PC-9 (cell line): Measurements from ENCODE around the gene UBTF. TPM values are rescaled to one million over a fixed set of nuclear protein-coding genes. Genes with fewer than 3 reads are reported as not detected.

Experiments
- BruUV-seq: library from RNA; stranded (reverse); fragments of 400-500 nt; replicated peaks from 2 replicates; lab custom pipeline; 2021; lab: Mats Ljungman, UMichigan
- CTCF ChIA-PET: fragments of 300-600 bp; sonication (Branson Sonifier 250); formaldehyde crosslinking; loops from one replicate; lab custom pipeline; 2022; ENCODE audit warnings: antibody characterized with exemption; lab: Charles Lee
- POLR2A ChIA-PET: fragments of 300-600 bp; sonication (Branson Sonifier 250); formaldehyde crosslinking; loops from one replicate; lab custom pipeline; 2022; ENCODE audit warnings: antibody characterized with exemption; ENCODE audit not compliant: unreplicated experiment; lab: Charles Lee
- DNase-seq, 2 experiments: peaks; one replicate each; pipeline versions ENCODE4 v3.0.0 to v3.0.0-alpha.2; 2015 to 2022; ENCODE audit warnings: mixed read lengths in 1 of 2
- H2AFZ ChIP-seq: fragments of 200-600 bp; sonication (generic); 2 replicates; pipeline ENCODE4 v1.8.1; 2017; ENCODE audit warnings: antibody characterized with exemption
- H3F3A ChIP-seq: fragments of 200-600 bp; sonication (generic); 2 replicates; pipeline ENCODE4 v1.8.1; 2017; ENCODE audit warnings: antibody characterized with exemption, mild to moderate bottlenecking, low read depth; ENCODE audit not compliant: insufficient read depth
- H3K27ac ChIP-seq: fragments of 200-600 bp; sonication (generic); 2 replicates; pipeline ENCODE4 v1.6.1; 2016; ENCODE audit warnings: mixed run types
- H3K27me3 ChIP-seq: fragments of 200-600 bp; sonication (generic); 2 replicates; pipeline ENCODE4 v1.6.1; 2016; ENCODE audit warnings: low read depth, mixed run types; ENCODE audit not compliant: insufficient read depth
- H3K36me3 ChIP-seq: fragments of 200-600 bp; sonication (generic); 2 replicates; pipeline ENCODE4 v1.6.1; 2016; ENCODE audit warnings: low read depth, mixed run types
- H3K4me1 ChIP-seq: fragments of 200-600 bp; sonication (generic); replicated peaks from 2 replicates; pipeline ENCODE4 v1.6.1; 2016; ENCODE audit warnings: mixed run types; ENCODE audit not compliant: insufficient read depth
- H3K4me2 ChIP-seq: fragments of 200-600 bp; sonication (generic); 2 replicates; pipeline ENCODE4 v1.6.1; 2017; ENCODE audit warnings: mixed run types
- H3K4me3 ChIP-seq: fragments of 200-600 bp; sonication (generic); 2 replicates; pipeline ENCODE4 v1.6.1; 2016; ENCODE audit warnings: mixed run types
- H3K79me2 ChIP-seq: fragments of 200-600 bp; sonication (generic); 2 replicates; pipeline ENCODE4 v1.6.1; 2017; ENCODE audit warnings: low read depth, mixed run types
- H3K9me2 ChIP-seq: fragments of 200-600 bp; sonication (generic); 2 replicates; pipeline ENCODE4 v1.8.1; 2017; ENCODE audit warnings: mild to moderate bottlenecking; ENCODE audit not compliant: insufficient read depth
- H3K9me3 ChIP-seq: fragments of 200-600 bp; sonication (generic); 2 replicates; pipeline ENCODE4 v1.8.1; 2016; ENCODE audit warnings: low read depth; ENCODE audit not compliant: insufficient read depth
- H4K20me1 ChIP-seq: fragments of 200-600 bp; sonication (generic); 2 replicates; pipeline ENCODE4 v1.8.1; 2017; ENCODE audit not compliant: insufficient read depth
- CTCF ChIP-seq: fragments of 200-600 bp; sonication (generic); conservative IDR thresholded peaks from 2 replicates; pipeline ENCODE4 v1.6.1; 2017; ENCODE audit warnings: mixed run types, antibody characterized with exemption, mild to moderate bottlenecking, moderate library complexity
- EZH2 ChIP-seq: fragments of 200-600 bp; sonication (generic); IDR thresholded peaks from 2 replicates; pipeline ENCODE4 v1.8.0; 2017; ENCODE audit warnings: antibody characterized with exemption, low read depth
- intact Hi-C: fragments of 100-400 bp; cut with micrococcal nuclease; formaldehyde crosslinking; loops from one replicate; pipeline ENCODE4 v1.10.0; 2022; ENCODE audit not compliant: unreplicated experiment
- total RNA-seq: library from RNA; stranded (reverse); gene quantifications from 2 replicates; pipeline ENCODE4 v1.2.3, GENCODE V29; 2021

UBTF gene
- total RNA-seq, 1 experiment from 2014 or later, result 61.7 TPM

- no peaks in the 10 kb centered on the region for H3K4me1 ChIP-seq
- no peaks in the 10 kb centered on the region for H4K20me1 ChIP-seq
- CTCF ChIA-PET, result interaction anchor here (0.6 kb wide), 1 partner anchor 21 kb away, joined by 4 read pairs; no protein-coding TSS in a partner anchor
- H3K4me3 ChIP-seq, result no peak overlapping the region
- H3F3A ChIP-seq, result no peaks in the 10 kb centered on the region
- no peaks in the 10 kb centered on the region for H3K9me3 ChIP-seq
- no peak overlapping the region for H3K27ac ChIP-seq
- no TSS peak for BruUV-seq
- POLR2A ChIA-PET, result no interaction called here
- H3K9me2 ChIP-seq, result no peaks in the 10 kb centered on the region
- no peaks in the 10 kb centered on the region for H3K36me3 ChIP-seq
- intact Hi-C loops, result no loop called here
- H3K79me2 ChIP-seq, result no peaks in the 10 kb centered on the region
- no peak overlapping the region for H3K4me2 ChIP-seq
- TF ChIP-seq EZH2, result no peak
- no peak for TF ChIP-seq CTCF
- H2AFZ ChIP-seq, result no peak overlapping the region
- peaks cover 12% of the 10 kb centered on the region for H3K27me3 ChIP-seq
- no peak for DNase-seq
Measured at GRCh38 chr17:44249501-44250246, 30.2 kb upstream of the UBTF start.

- Histone ChIP-seq H3K4me1 (no peaks in the 10 kb centered on the region), H3K9me2 (no peaks in the 10 kb centered on the region), H3K4me3 (no peak overlapping the region), H3K4me2 (no peak overlapping the region), H2AFZ (no peak overlapping the region), H3K36me3 (no peaks in the 10 kb centered on the region), H3K27ac (no peak overlapping the region), H4K20me1 (no peaks in the 10 kb centered on the region), H3K27me3 (no peaks in the 10 kb centered on the region), H3K79me2 (no peaks in the 10 kb centered on the region), H3K9me3 (no peaks in the 10 kb centered on the region), H3F3A (no peaks in the 10 kb centered on the region)
- intact Hi-C loops, result no loop called here
- DNase-seq, result no peak
- TF ChIP-seq CTCF, result no peak
- no peak for TF ChIP-seq EZH2
- POLR2A ChIA-PET, result no interaction called here
- BruUV-seq, result no TSS peak
- CTCF ChIA-PET, result no interaction called here
Measured at GRCh38 chr17:44247876-44248736, 28.6 kb upstream of the UBTF start.

GRCh38 chr17:44247440-44247841, 28.0 kb upstream of the UBTF start:
- no peak for DNase-seq
- ChIA-PET POLR2A (no interaction called here), CTCF (interaction anchor here (0.6 kb wide), 1 partner anchor 25 kb away, joined by 3 read pairs; no protein-coding TSS in a partner anchor)
- no TSS peak for BruUV-seq
- TF ChIP-seq CTCF (no peak), EZH2 (no peak)
- Histone ChIP-seq H3K4me2 (no peak overlapping the region), H3K4me3 (no peak overlapping the region), H2AFZ (no peak overlapping the region), H3K27me3 (no peaks in the 10 kb centered on the region), H3K4me1 (no peaks in the 10 kb centered on the region), H3K9me3 (no peaks in the 10 kb centered on the region), H3F3A (no peaks in the 10 kb centered on the region), H3K27ac (no peak overlapping the region), H3K79me2 (no peaks in the 10 kb centered on the region), H3K9me2 (no peaks in the 10 kb centered on the region), H4K20me1 (no peaks in the 10 kb centered on the region), H3K36me3 (no peaks in the 10 kb centered on the region)
- intact Hi-C loops, result no loop called here
